HG03196 (cell line): ENCODE results near the gene MBLAC1.
A peak's percentile ranks its signal among the peaks of the same experiment; 100 is the strongest.

Experiments
- ATAC-seq: cut with Tn5 transposase; IDR thresholded peaks from one replicate; pipeline ENCODE4 v1.9.1; 2021; ENCODE audit not compliant: unreplicated experiment

The MBLAC1 gene

GRCh38 chr7:100152937-100153666, 26.3 kb downstream of the MBLAC1 start:
- ATAC-seq = no peak

GRCh38 chr7:100153708-100154535, 27.2 kb downstream of the MBLAC1 start:
- ATAC-seq = no peak

GRCh38 chr7:100154651-100155491, 28.1 kb downstream of the MBLAC1 start:
- ATAC-seq = no peak

- ATAC-seq = no peak
These were observed 29.0 kb downstream of the MBLAC1 start for GRCh38 chr7:100155553-100156317.

- no peak for ATAC-seq
These were observed 29.7 kb downstream of the MBLAC1 start for GRCh38 chr7:100156331-100157068.

GRCh38 chr7:100157069-100157333, 30.2 kb downstream of the MBLAC1 start:
- no peak for ATAC-seq

GRCh38 chr7:100157334-100158228, 30.8 kb downstream of the MBLAC1 start:
- ATAC-seq = no peak

- peak; percentile 59 for ATAC-seq
These were observed 31.7 kb downstream of the MBLAC1 start, which contains the start of gene TRAPPC14 for GRCh38 chr7:100158229-100159098. TSS of gene TRAPPC14 (minus strand) at chr7:100158723. CDS start at chr7:100158499, 224 bp downstream.

GRCh38 chr7:100159099-100159623, 32.4 kb downstream of the MBLAC1 start:
- ATAC-seq = no peak

- ATAC-seq = no peak
These were observed 33.3 kb downstream of the MBLAC1 start for GRCh38 chr7:100160067-100160466.

- no peak for ATAC-seq
These were observed 36.3 kb downstream of the MBLAC1 start for GRCh38 chr7:100163006-100163531.

GRCh38 chr7:100163871-100164270, 37.1 kb downstream of the MBLAC1 start:
- ATAC-seq = no peak

GRCh38 chr7:100166317-100166940, 39.7 kb downstream of the MBLAC1 start:
- ATAC-seq = no peak

- no peak for ATAC-seq
These were observed 40.5 kb downstream of the MBLAC1 start for GRCh38 chr7:100166970-100167911.

GRCh38 chr7:100167912-100168323, 41.2 kb downstream of the MBLAC1 start:
- no peak for ATAC-seq
